ENCODE measurements around the gene PLEKHO2.

PLEKHO2 gene

GRCh38 chr15:64875641-64876223, 34.0 kb downstream of the PLEKHO2 start:
- Histone ChIP-seq H3K9me2 (replicated peaks; ENCODE audit: insufficient read depth, low read length) (no peaks in the 10 kb centered on the region), H4K20me1 (ENCODE audit: low read depth, low read length) (no peaks in the 10 kb centered on the region), H3K9me3 (ENCODE audit: insufficient read depth, low read length) (no peaks in the 10 kb centered on the region), H3K27ac (ENCODE audit: low read depth, low read length) (no peak overlapping the region), H3K4me2 (ENCODE audit: low read depth, low read length, poor library complexity, severe bottlenecking) (no peak overlapping the region), H3K4me3 (ENCODE audit: insufficient read depth, low read length, poor library complexity, severe bottlenecking) (no peak overlapping the region), H3K79me2 (ENCODE audit: insufficient read depth, low read length) (no peaks in the 10 kb centered on the region), H3K36me3 (ENCODE audit: low read length) (no peaks in the 10 kb centered on the region), H3F3A (ENCODE audit: insufficient read depth) (no peaks in the 10 kb centered on the region), H3K27me3 (ENCODE audit: low read length) (no peaks in the 10 kb centered on the region), H3K9ac (ENCODE audit: low read length) (no peak overlapping the region), H2AFZ (ENCODE audit: low read depth, low read length, severe bottlenecking) (no peak overlapping the region)
- no peak for TF ChIP-seq EZH2phosphoT487 (conservative IDR thresholded peaks at IDR 0.05; ENCODE audit: low read length)
- TF ChIP-seq CTCF (IDR thresholded peaks at IDR 0.05; ENCODE audit: insufficient read depth, low read length, poor library complexity, severe bottlenecking): no peak

DNA sequence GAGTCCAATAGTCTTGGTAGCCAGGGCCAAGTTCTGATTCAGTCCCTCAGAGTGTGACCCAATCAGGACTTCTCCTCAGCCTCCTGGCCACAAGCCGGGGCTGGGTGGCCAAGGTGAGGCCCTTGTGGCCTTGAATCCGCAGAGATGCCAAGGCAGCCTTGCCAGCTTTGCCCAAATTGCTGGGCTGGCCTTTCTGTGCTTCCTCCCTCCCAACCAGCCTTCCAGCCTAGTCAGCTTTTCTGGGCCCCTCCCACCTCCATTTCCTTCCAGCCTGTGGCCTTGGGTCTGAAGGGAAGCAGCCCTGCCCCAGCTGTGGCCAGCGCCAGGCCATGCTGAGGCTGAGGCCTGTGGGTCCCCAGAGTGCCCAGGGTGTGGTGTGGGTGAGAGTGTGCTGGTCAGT, 35.7 kb downstream of the PLEKHO2 start:
- Histone ChIP-seq H3K36me3 (ENCODE audit: low read length) (no peaks in the 10 kb centered on the region), H3K9me2 (replicated peaks; ENCODE audit: insufficient read depth, low read length) (no peaks in the 10 kb centered on the region), H2AFZ (ENCODE audit: low read depth, low read length, severe bottlenecking) (no peak overlapping the region), H3K27ac (ENCODE audit: low read depth, low read length) (no peak overlapping the region), H3K9me3 (ENCODE audit: insufficient read depth, low read length) (no peaks in the 10 kb centered on the region), H3K79me2 (ENCODE audit: insufficient read depth, low read length) (no peaks in the 10 kb centered on the region), H3K27me3 (ENCODE audit: low read length) (no peaks in the 10 kb centered on the region), H3K4me2 (ENCODE audit: low read depth, low read length, poor library complexity, severe bottlenecking) (no peak overlapping the region), H4K20me1 (ENCODE audit: low read depth, low read length) (no peaks in the 10 kb centered on the region), H3F3A (ENCODE audit: insufficient read depth) (no peaks in the 10 kb centered on the region), H3K4me3 (ENCODE audit: insufficient read depth, low read length, poor library complexity, severe bottlenecking) (no peak overlapping the region), H3K9ac (ENCODE audit: low read length) (no peak overlapping the region)
- no peak for TF ChIP-seq CTCF (IDR thresholded peaks at IDR 0.05; ENCODE audit: insufficient read depth, low read length, poor library complexity, severe bottlenecking)
- TF ChIP-seq EZH2phosphoT487 (conservative IDR thresholded peaks at IDR 0.05; ENCODE audit: low read length): no peak

GRCh38 chr15:64878705-64879104, 37.0 kb downstream of the PLEKHO2 start:
- H3K36me3 ChIP-seq (ENCODE audit: low read length): no peaks in the 10 kb centered on the region
- no peak overlapping the region for H3K4me2 ChIP-seq (ENCODE audit: low read depth, low read length, poor library complexity, severe bottlenecking)
- H3F3A ChIP-seq (ENCODE audit: insufficient read depth): no peaks in the 10 kb centered on the region
- no peak for TF ChIP-seq EZH2phosphoT487 (conservative IDR thresholded peaks at IDR 0.05; ENCODE audit: low read length)
- no peak for TF ChIP-seq CTCF (IDR thresholded peaks at IDR 0.05; ENCODE audit: insufficient read depth, low read length, poor library complexity, severe bottlenecking)
- no peaks in the 10 kb centered on the region for H3K27me3 ChIP-seq (ENCODE audit: low read length)
- H4K20me1 ChIP-seq (ENCODE audit: low read depth, low read length): no peaks in the 10 kb centered on the region
- H3K27ac ChIP-seq (ENCODE audit: low read depth, low read length): no peak overlapping the region
- no peaks in the 10 kb centered on the region for H3K9me3 ChIP-seq (ENCODE audit: insufficient read depth, low read length)
- H2AFZ ChIP-seq (ENCODE audit: low read depth, low read length, severe bottlenecking): no peak overlapping the region
- H3K9me2 ChIP-seq (replicated peaks; ENCODE audit: insufficient read depth, low read length): no peaks in the 10 kb centered on the region
- no peak overlapping the region for H3K4me3 ChIP-seq (ENCODE audit: insufficient read depth, low read length, poor library complexity, severe bottlenecking)
- no peak overlapping the region for H3K9ac ChIP-seq (ENCODE audit: low read length)
- H3K79me2 ChIP-seq (ENCODE audit: insufficient read depth, low read length): no peaks in the 10 kb centered on the region
